Heart right ventricle (tissue), 16 donors: ENCODE results near the gene PRH1. TPM values are rescaled to one million over a fixed set of nuclear protein-coding genes. Genes with fewer than 3 reads are reported as not detected.

Experiments
- ATAC-seq, 8 donors: fragments of 200-7000 bp; cut with Tn5 transposase; one replicate each; pipeline ENCODE4 v1.9.1; 2020; ENCODE audit warnings: mild to moderate bottlenecking in 8 of 8, moderate library complexity in 8 of 8, moderate number of reproducible peaks in 1 of 8
- DNase-seq, 2 donors: peaks; one replicate each; pipeline ENCODE4 v3.0.0-alpha.2; 2020
- H3K27ac ChIP-seq, 10 donors: fragments of 200-600 bp; sonication (generic) in 2 of 10; one replicate each; pipeline versions ENCODE4 v1.5.0 to v1.8.0; 2020 to 2022; ENCODE audit warnings: mild to moderate bottlenecking in 3 of 10
- H3K27me3 ChIP-seq, 7 donors: fragments of 200-600 bp; one replicate each; pipeline ENCODE4 v1.8.0; 2021 to 2022; ENCODE audit warnings: mild to moderate bottlenecking in 2 of 7
- H3K36me3 ChIP-seq, 9 donors: fragments of 200-600 bp; sonication (generic) in 1 of 9; one replicate each; pipeline versions ENCODE4 v1.5.0 to v1.8.0; 2020 to 2022; ENCODE audit warnings: mild to moderate bottlenecking in 2 of 9
- H3K4me1 ChIP-seq, 9 donors: fragments of 200-600 bp; sonication (generic) in 1 of 9; one replicate each; pipeline versions ENCODE4 v1.5.0 to v1.8.0; 2020 to 2022; ENCODE audit warnings: mild to moderate bottlenecking in 4 of 9
- H3K4me3 ChIP-seq, 10 donors: fragments of 200-600 bp; sonication (generic) in 2 of 10; one replicate each; pipeline versions ENCODE4 v1.5.0 to v1.8.0; 2020 to 2022; ENCODE audit warnings: mild to moderate bottlenecking in 7 of 10, moderate library complexity in 2 of 10
- H3K9me3 ChIP-seq, 11 donors: fragments of 200-600 bp in 10 of 11; sonication (generic) in 2 of 11; one replicate each; pipeline versions ENCODE4 v1.5.0 to v1.8.0; 2013 to 2022; ENCODE audit warnings: mild to moderate bottlenecking in 2 of 11, control low read depth in 1 of 11, moderate library complexity in 1 of 11
- CTCF ChIP-seq, 9 donors: fragments of 200-600 bp; sonication (generic) in 2 of 9; IDR thresholded peaks; one replicate each; pipeline versions ENCODE4 v1.5.0 to v1.8.0; 2021 to 2022; ENCODE audit warnings: antibody characterized with exemption in 9 of 9, mild to moderate bottlenecking in 5 of 9, moderate library complexity in 1 of 9
- WGBS, 2 donors: extraction: QIAGEN DNeasy Blood & Tissue Kit; methylation state at CpG; one replicate each; pipeline ENCODE4 v1.1.7; 2013; ENCODE audit warnings: inconsistent platforms in 1 of 2; 5-methylcytosine and 5-hydroxymethylcytosine counted together
- intact Hi-C, 10 donors: fragments of 100-400 bp; cut with DNase I; formaldehyde crosslinking; loops; one replicate each; pipeline versions ENCODE4 v1.11.1 to v1.14.2; 2022
- polyA plus RNA-seq, 2 donors: library from polyadenylated mRNA; stranded (reverse); fragments of 200-250 nt; gene quantifications; one replicate each; pipeline ENCODE4 v1.2.3, GENCODE V29; 2013
- total RNA-seq, 10 donors: library from RNA; stranded (reverse); fragmentation: NEBNext Ultra II Directional in 3 of 10; extraction: Animal tissue kit (Norgen Biotek cat#: 25700) in 3 of 10; gene quantifications; one replicate each; pipeline versions ENCODE4 v1.2.1 to v1.2.4, GENCODE V29; 2021 to 2023
- donor health status: Arrhythmogenic right ventricular cardiomyopathy.
- donor health status: ischemic (EF 13 %, LVEDD 7.1; RV severe dilation, severe dysfunction).
- donor health status: healthy with polysubstance abuse.
- donor health status: DM: no; HTN: yes; CAD: no.
- donor health status: DM: no; HTN: no; CAD: no.
- donor health status: ischemic (EF 25% LVEDD 6.9; RV normal size, moderate dysfunction).
- donor health status: ischemic (EF 25% LVEDD 5.7; RV mildly dilated, moderate dysfunction).
- donor health status: healthy.
- donor health status: DM: yes; HTN: yes; CAD: no.
- donor health status: Ischemic cardiomyopathy.
- donor health status: ischemic (EF 35%, LVEDD 5.7; RV mildly dilated, moderate dysfunction).
- donor health status: nonischemic (EF 11% LVEDD 7.7; RV severe dilation, severe dysfunction).
- donor health status: DM: yes; HTN: yes; CAD: no.
- donor health status: PGD.
- donor health status: ischemic (EF 29% LVEDD 5.4; RV normal size, mild dysfunction).
- donor health status: nonischemic (EF 23%, LVEDD 6.1; RV moderate dilation, normal function).

The PRH1 gene
- total and polyA plus RNA-seq, 12 donors: 2.4 to 11.7 (median 6.9) TPM

GRCh38 chr12:10861366-10861765 lies 22.7 kb downstream of the PRH1 start:
- 70 to 71% methylated on average over 2 of the region's 2 CpGs for WGBS, 2 donors
- intact Hi-C loops: no loop called here

GRCh38 chr12:10855807-10856206 lies 28.2 kb downstream of the PRH1 start:
- peaks cover 0 to 34% (median 7%) of the 10 kb centered on the region in 11 donors for H3K9me3 ChIP-seq
- H3K4me1 ChIP-seq: peaks cover 0 to 4% (median 0%) of the 10 kb centered on the region in 9 donors
- H3K36me3 ChIP-seq: peaks cover 0 to 47% (median 6%) of the 10 kb centered on the region in 9 donors
- no peak for DNase-seq
- no peak overlapping the region for H3K27ac ChIP-seq
- intact Hi-C loops: no loop called here
- no peaks in the 10 kb centered on the region for H3K27me3 ChIP-seq
- H3K4me3 ChIP-seq: no peak overlapping the region
- 97 to 100% methylated on average over 2 of the region's 2 CpGs for WGBS, 2 donors
- TF ChIP-seq CTCF (IDR thresholded peaks at IDR 0.05): no peak
- no peak for ATAC-seq

More at GRCh38 chr12:10861366-10861765, 22.7 kb downstream of the PRH1 start:
- Histone ChIP-seq H3K36me3 (peaks cover 0 to 36% (median 0%) of the 10 kb centered on the region in 9 donors), H3K27me3 (no peaks in the 10 kb centered on the region), H3K27ac (no peak overlapping the region), H3K9me3 (peaks cover 0 to 51% (median 25%) of the 10 kb centered on the region in 11 donors), H3K4me3 (no peak overlapping the region), H3K4me1 (no peaks in the 10 kb centered on the region)
- ATAC-seq: no peak
- DNase-seq: no peak
- TF ChIP-seq CTCF (IDR thresholded peaks at IDR 0.05): no peak

- intact Hi-C loops: no loop called here
- DNase-seq (no peak), ATAC-seq (peak in 2 of 8 donors; percentile 41 to 64)
- no peak for TF ChIP-seq CTCF (IDR thresholded peaks at IDR 0.05)
- peaks cover 0 to 34% (median 7%) of the 10 kb centered on the region in 11 donors for H3K9me3 ChIP-seq
- H3K4me3 ChIP-seq: no peak overlapping the region
- 51 to 69% methylated on average over 2 of the region's 2 CpGs for WGBS, 2 donors
- H3K27me3 ChIP-seq: no peaks in the 10 kb centered on the region
- H3K27ac ChIP-seq: no peak overlapping the region
- H3K4me1 ChIP-seq: peaks cover 0 to 4% (median 0%) of the 10 kb centered on the region in 9 donors
- peaks cover 0 to 54% (median 6%) of the 10 kb centered on the region in 9 donors for H3K36me3 ChIP-seq
Observed at GRCh38 chr12:10853776-10854175, 30.3 kb downstream of the PRH1 start.

GRCh38 chr12:10851243-10851858 lies 32.7 kb downstream of the PRH1 start:
- ATAC-seq: no peak
- no peak overlapping the region for H3K27ac ChIP-seq
- no peaks in the 10 kb centered on the region for H3K27me3 ChIP-seq
- H3K36me3 ChIP-seq: peaks cover 0 to 46% (median 8%) of the 10 kb centered on the region in 9 donors
- H3K4me3 ChIP-seq: no peak overlapping the region
- peaks cover 0 to 4% (median 0%) of the 10 kb centered on the region in 9 donors for H3K4me1 ChIP-seq
- WGBS, 2 donors: 81% methylated on average over 4 of the region's 4 CpGs
- DNase-seq: no peak
- no peak for TF ChIP-seq CTCF (IDR thresholded peaks at IDR 0.05)
- intact Hi-C loops: no loop called here
- peaks cover 0 to 10% (median 5%) of the 10 kb centered on the region in 11 donors for H3K9me3 ChIP-seq
